Stimulated activated naive B cell treated with anti-CD40 and anti-IgM and Interleukin-4, amounts not matched to agents 10 μg/mL and 1 μg/mL and 100 μg/mL, for 72 hours (primary cell): Measurements from ENCODE around the gene POFUT2.

Source experiments
- ATAC-seq, 2 donors: fragments of 150-1000 bp; cut with Tn5 transposase; replicated peaks; 2 replicates each; pipeline ENCODE4 v1.10.0; 2021; ENCODE audit warnings: moderate library complexity in 1 of 2
- DNase-seq: peaks from one replicate; pipeline ENCODE4 v3.0.0; 2021
- H3K27ac Mint-ChIP-seq: one replicate; pipeline ENCODE4 v1.8.0; 2022; ENCODE audit warnings: mild to moderate bottlenecking, mixed read lengths
- H3K27me3 Mint-ChIP-seq, 2 donors: one replicate each; pipeline ENCODE4 v1.8.0; 2022; ENCODE audit warnings: mixed read lengths in 2 of 2
- H3K36me3 Mint-ChIP-seq, 2 donors: one replicate each; pipeline ENCODE4 v1.8.0; 2022; ENCODE audit warnings: mixed read lengths in 2 of 2, mild to moderate bottlenecking in 1 of 2
- H3K4me1 Mint-ChIP-seq, 2 donors: one replicate each; pipeline ENCODE4 v1.8.0; 2022; ENCODE audit warnings: mixed read lengths in 2 of 2, mild to moderate bottlenecking in 1 of 2
- H3K4me3 Mint-ChIP-seq, 2 donors: one replicate each; pipeline ENCODE4 v1.8.0; 2022; ENCODE audit warnings: mild to moderate bottlenecking in 2 of 2, mixed read lengths in 2 of 2, moderate library complexity in 1 of 2
- H3K9me3 Mint-ChIP-seq, 2 donors: one replicate each; pipeline ENCODE4 v1.8.0; 2022; ENCODE audit warnings: mixed read lengths in 2 of 2, mild to moderate bottlenecking in 1 of 2

The POFUT2 gene

GRCh38 chr21:45329261-45330074, 41.8 kb upstream of the POFUT2 start:
- Mint-ChIP-seq H3K4me1 (peaks cover 9 to 11% of the 10 kb centered on the region in 2 donors), H3K9me3 (no peaks in the 10 kb centered on the region), H3K36me3 (no peaks in the 10 kb centered on the region), H3K27me3 (peaks cover 19 to 23% of the 10 kb centered on the region in 2 donors), H3K4me3 (no peak overlapping the region), H3K27ac (no peak overlapping the region)
- ATAC-seq (no peak), DNase-seq (no peak)

GRCh38 chr21:45328198-45329091, 40.8 kb upstream of the POFUT2 start:
- Mint-ChIP-seq H3K4me1 (peaks cover 9 to 16% of the 10 kb centered on the region in 2 donors), H3K4me3 (no peak overlapping the region), H3K9me3 (no peaks in the 10 kb centered on the region), H3K36me3 (peaks cover 0 to 3% of the 10 kb centered on the region in 2 donors), H3K27me3 (peaks cover 25 to 32% of the 10 kb centered on the region in 2 donors), H3K27ac (no peak overlapping the region)
- DNase-seq (no peak), ATAC-seq (no peak)

- ATAC-seq = no peak
- no peak overlapping the region for H3K27ac Mint-ChIP-seq
- H3K4me3 Mint-ChIP-seq = no peak overlapping the region
- no peaks in the 10 kb centered on the region for H3K9me3 Mint-ChIP-seq
- DNase-seq = no peak
- H3K36me3 Mint-ChIP-seq = peaks cover 0 to 3% of the 10 kb centered on the region in 2 donors
- peaks cover 33 to 41% of the 10 kb centered on the region in 2 donors for H3K27me3 Mint-ChIP-seq
- peaks cover 17 to 23% of the 10 kb centered on the region in 2 donors for H3K4me1 Mint-ChIP-seq
These were observed 39.9 kb upstream of the POFUT2 start for GRCh38 chr21:45327441-45328197.

- Mint-ChIP-seq H3K9me3 (no peaks in the 10 kb centered on the region), H3K36me3 (peaks cover 0 to 3% of the 10 kb centered on the region in 2 donors), H3K27me3 (peaks cover 35 to 47% of the 10 kb centered on the region in 2 donors), H3K4me3 (no peak overlapping the region), H3K4me1 (peaks cover 23 to 29% of the 10 kb centered on the region in 2 donors), H3K27ac (no peak overlapping the region)
- ATAC-seq (peak; percentile 37 to 47), DNase-seq (no peak)
These were observed 39.3 kb upstream of the POFUT2 start for GRCh38 chr21:45326891-45327440.

- peak; percentile 22 to 29 for ATAC-seq
- no peak overlapping the region for H3K4me3 Mint-ChIP-seq
- peaks cover 24 to 34% of the 10 kb centered on the region in 2 donors for H3K4me1 Mint-ChIP-seq
- no peak for DNase-seq
- H3K9me3 Mint-ChIP-seq = no peaks in the 10 kb centered on the region
- no peak overlapping the region for H3K27ac Mint-ChIP-seq
- peaks cover 0 to 3% of the 10 kb centered on the region in 2 donors for H3K36me3 Mint-ChIP-seq
- H3K27me3 Mint-ChIP-seq = peaks cover 40 to 54% of the 10 kb centered on the region in 2 donors
These were observed 38.6 kb upstream of the POFUT2 start for GRCh38 chr21:45326169-45326851.

- H3K9me3 Mint-ChIP-seq = no peaks in the 10 kb centered on the region
- H3K4me3 Mint-ChIP-seq = no peak overlapping the region
- DNase-seq (no peak), ATAC-seq (peak in 1 of 2 donors; percentile 17)
- peaks cover 24 to 34% of the 10 kb centered on the region in 2 donors for H3K4me1 Mint-ChIP-seq
- peaks cover 0 to 3% of the 10 kb centered on the region in 2 donors for H3K36me3 Mint-ChIP-seq
- peaks cover 40 to 62% of the 10 kb centered on the region in 2 donors for H3K27me3 Mint-ChIP-seq
- no peak overlapping the region for H3K27ac Mint-ChIP-seq
These were observed 37.8 kb upstream of the POFUT2 start for GRCh38 chr21:45325206-45326168.

GRCh38 chr21:45324489-45325205, 37.0 kb upstream of the POFUT2 start:
- DNase-seq = no peak
- Mint-ChIP-seq H3K36me3 (peaks cover 0 to 3% of the 10 kb centered on the region in 2 donors), H3K9me3 (no peaks in the 10 kb centered on the region), H3K4me1 (peaks cover 24 to 34% of the 10 kb centered on the region in 2 donors), H3K27ac (no peak overlapping the region), H3K4me3 (no peak overlapping the region), H3K27me3 (peaks cover 40 to 61% of the 10 kb centered on the region in 2 donors)
- ATAC-seq = no peak

GRCh38 chr21:45323487-45324311, 36.0 kb upstream of the POFUT2 start:
- Mint-ChIP-seq H3K36me3 (peaks cover 0 to 3% of the 10 kb centered on the region in 2 donors), H3K27ac (no peak overlapping the region)
- no peak for ATAC-seq

GRCh38 chr21:45322960-45323461, 35.3 kb upstream of the POFUT2 start:
- no peak for DNase-seq
- Mint-ChIP-seq H3K27me3 (peaks cover 47 to 68% of the 10 kb centered on the region in 2 donors), H3K9me3 (no peaks in the 10 kb centered on the region), H3K4me1 (peaks cover 24 to 34% of the 10 kb centered on the region in 2 donors), H3K27ac (no peak overlapping the region), H3K36me3 (peaks cover 0 to 3% of the 10 kb centered on the region in 2 donors), H3K4me3 (peak overlapping the region in 1 of 2 donors; percentile 13)
- no peak for ATAC-seq

More at GRCh38 chr21:45323487-45324311, 36.0 kb upstream of the POFUT2 start:
- H3K27me3 Mint-ChIP-seq = peaks cover 46 to 66% of the 10 kb centered on the region in 2 donors
- no peak for DNase-seq
- H3K4me1 Mint-ChIP-seq = peaks cover 24 to 34% of the 10 kb centered on the region in 2 donors
- H3K9me3 Mint-ChIP-seq = no peaks in the 10 kb centered on the region
- H3K4me3 Mint-ChIP-seq = no peak overlapping the region

GRCh38 chr21:45322231-45322959, 34.7 kb upstream of the POFUT2 start:
- Mint-ChIP-seq H3K36me3 (peaks cover 0 to 3% of the 10 kb centered on the region in 2 donors), H3K4me1 (peaks cover 24 to 34% of the 10 kb centered on the region in 2 donors), H3K9me3 (no peaks in the 10 kb centered on the region), H3K27ac (no peak overlapping the region), H3K4me3 (peak overlapping the region in 1 of 2 donors; percentile 13), H3K27me3 (peaks cover 47 to 65% of the 10 kb centered on the region in 2 donors)
- ATAC-seq (peak; percentile 63 to 68), DNase-seq (no peak)
